SH-SY5Y (cell line): ENCODE data around the gene RGS7.

Experiments used
- GATA2 ChIP-seq: IDR thresholded peaks from 2 replicates; pipeline ENCODE4 v1.6.1; 2011; ENCODE audit warnings: mild to moderate bottlenecking, low read depth, low read length
- GATA3 ChIP-seq: IDR thresholded peaks from 2 replicates; pipeline ENCODE4 v1.6.1; 2011; ENCODE audit warnings: low read depth, mild to moderate bottlenecking, low read length, moderate library complexity

GRCh38 chr1:240768979-240769378, 588.0 kb downstream of the RGS7 start:
- no peak for TF ChIP-seq GATA3
- TF ChIP-seq GATA2 = no peak
